GM18867 (cell line): Measurements from ENCODE around the gene VWDE.
"Not testable (repeated sequence)": the region's sequence is repeated elsewhere in the genome, so short reads cannot be mapped to it uniquely, and the experiment has no call there.

Experiments used
- ATAC-seq: cut with Tn5 transposase; IDR thresholded peaks from one replicate; pipeline ENCODE4 v1.9.1; 2021; ENCODE audit warnings: mild to moderate bottlenecking, moderate library complexity; ENCODE audit not compliant: unreplicated experiment

Gene VWDE

DNA sequence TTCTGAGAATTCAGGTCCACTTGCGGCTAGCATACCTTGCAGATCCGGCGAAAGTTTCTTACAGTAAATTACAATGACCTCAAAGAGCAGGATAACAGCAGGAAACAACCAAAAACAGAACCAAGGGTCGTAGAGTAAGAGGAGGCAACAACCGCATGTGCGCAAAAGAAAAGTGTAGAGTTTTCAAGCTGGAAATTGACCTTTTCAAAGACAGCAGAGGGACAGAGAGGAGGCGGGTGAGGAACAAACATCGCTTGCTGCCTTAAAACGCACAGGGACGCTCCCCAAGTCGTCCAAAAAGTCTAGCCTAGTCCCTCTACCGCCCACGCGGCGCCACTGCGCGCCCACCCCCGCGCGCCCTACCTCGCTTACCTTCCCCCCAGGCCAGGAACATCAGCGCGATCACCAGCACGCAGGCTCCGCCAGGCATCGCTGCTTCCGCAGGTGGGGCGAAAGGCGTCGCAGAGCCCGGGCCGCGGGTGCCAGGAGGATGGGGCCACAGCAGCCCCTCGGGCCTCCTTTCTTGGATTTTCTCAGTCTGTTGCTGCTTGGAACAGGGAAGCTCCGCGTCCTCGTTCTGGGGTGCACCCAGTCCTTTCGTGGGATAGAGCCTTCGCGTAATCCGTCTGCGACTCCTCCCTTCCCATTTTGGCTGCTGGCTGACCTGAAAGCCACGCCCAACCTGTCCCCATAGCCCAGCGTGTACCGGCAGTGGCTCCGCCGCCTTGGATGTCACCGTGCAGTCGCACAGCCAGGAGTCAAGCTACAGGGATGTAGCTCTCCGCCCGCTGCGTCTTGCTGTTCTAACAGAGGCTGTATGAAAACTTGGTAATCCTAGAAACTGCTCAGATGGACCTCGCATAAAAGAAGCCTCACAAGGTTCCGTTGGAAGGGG is at the start of gene VWDE:
Gene VWDE (minus strand): TSS at position 579 of the 895 bp plus-strand sequence. CDS start 149 bp downstream, at position 430.
- ATAC-seq: no peak

DNA sequence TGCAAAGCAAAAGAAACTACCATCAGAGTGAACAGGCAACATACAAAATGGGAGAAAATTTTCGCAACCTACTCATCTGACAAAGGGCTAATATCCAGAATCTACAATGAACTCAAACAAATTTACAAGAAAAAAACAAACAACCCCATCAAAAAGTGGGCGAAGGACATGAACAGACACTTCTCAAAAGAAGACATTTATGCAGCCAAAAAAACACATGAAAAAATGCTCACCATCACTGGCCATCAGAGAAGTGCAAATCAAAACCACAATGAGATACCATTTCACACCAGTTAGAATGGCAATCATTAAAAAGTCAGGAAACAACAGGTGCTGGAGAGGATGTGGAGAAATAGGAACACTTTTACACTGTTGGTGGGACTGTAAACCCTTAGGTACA is 49.5 kb upstream of the VWDE start:
- not testable (repeated sequence) for ATAC-seq

DNA sequence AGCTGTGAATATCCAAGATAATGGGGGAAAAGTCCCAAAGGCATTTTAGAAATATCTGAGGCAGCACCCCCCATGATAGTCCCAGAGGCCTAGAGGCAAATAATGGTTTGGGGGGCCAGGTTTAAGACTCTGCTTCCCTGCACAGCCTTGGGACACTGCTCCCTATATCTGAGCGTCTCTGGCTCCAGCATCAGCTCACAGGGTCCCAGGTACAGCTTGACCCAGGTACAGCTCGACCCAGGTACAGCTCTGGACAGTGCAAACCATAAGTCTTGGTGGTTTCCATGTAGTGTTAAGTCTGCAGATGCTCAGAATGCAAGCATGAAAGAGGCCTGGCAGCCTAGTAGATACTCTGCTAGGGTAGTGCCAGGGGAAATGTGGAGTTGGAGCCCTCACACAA is 47.0 kb upstream of the VWDE start:
- ATAC-seq: no peak

DNA sequence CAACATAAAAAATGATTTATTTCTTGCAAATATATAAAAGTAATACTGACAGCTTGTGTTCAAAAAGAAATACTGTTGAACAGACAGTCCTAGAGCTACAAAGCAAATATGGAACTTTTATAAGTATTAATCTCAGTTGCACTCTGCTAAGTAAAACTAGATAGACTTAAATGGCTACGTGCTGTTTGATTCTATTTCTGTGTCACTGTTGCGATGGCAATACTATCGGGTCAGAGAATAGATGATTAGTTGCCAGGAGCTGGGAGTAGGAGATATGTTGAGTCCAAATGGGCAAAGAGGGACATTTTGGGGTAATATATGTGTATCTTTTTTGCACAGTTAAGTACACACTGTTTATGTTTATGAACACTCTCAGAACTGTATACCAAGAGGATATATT is 41.1 kb upstream of the VWDE start:
- no peak for ATAC-seq

DNA sequence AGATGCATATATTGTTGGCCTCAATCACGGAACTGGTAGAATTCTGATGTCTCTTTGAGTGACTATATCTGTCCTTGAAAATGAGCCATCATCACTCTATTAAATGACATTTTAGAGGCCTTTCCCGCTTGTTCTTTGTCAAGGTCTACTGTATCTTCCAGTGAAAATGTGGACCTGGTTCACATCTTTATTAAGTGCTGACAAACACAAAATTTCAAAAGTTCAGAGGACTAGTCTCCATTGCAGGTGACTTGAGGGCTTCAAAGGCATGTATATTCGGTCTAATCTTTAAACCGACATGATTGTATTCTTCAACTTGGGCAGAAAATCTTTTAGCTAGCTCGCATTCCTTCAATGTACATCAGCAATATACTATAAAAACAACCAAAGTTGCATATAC is 36.6 kb upstream of the VWDE start:
- ATAC-seq: no peak

DNA sequence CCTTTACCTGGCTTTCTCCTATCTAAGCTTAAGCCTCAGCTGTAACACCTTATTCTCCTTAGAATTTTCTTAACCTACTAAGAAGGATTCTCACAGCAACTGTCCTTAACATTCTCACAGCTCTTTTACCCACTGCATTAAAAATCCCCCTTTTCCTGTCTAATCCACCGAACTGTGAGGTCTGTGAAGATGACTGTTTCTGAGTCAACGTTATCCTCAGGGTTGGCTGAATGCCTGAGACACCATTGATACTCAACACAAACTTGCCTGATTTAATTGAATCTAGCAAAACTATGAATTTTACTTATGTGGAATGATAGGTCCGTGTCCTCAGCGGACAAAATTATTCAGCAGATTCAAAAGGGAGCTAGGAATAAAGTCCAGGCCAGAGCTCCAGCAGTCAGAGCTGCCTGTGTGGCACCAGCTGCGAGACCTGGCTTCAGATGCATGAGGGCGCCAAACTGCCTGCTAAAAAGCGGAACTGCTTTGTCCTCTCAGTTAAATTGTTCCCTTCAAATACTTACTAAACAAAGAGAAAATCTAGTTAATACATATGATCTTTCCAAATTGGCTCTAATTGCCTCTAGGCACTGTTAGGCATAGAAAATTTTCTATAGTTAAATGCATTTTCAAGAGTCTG is 33.4 kb upstream of the VWDE start:
- peak; percentile 81 for ATAC-seq

DNA sequence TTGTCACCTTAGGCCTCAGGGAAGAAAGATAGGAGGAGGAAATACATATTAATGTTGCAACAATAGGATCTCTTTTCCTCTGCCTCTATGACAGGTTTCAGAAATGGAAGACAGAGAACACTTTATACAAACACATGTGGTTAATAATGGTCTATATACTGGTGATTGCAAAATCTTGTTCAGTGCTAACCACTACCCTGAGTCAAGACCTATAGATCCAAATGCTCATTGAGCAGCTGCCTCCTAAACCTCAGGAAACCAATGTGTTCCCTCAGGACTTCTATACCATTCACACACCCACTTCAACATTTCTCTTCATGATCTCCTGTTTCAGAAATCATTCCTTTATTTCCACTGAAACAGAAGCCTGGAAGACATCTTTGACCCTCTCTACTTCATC is 32.5 kb upstream of the VWDE start:
- no peak for ATAC-seq

DNA sequence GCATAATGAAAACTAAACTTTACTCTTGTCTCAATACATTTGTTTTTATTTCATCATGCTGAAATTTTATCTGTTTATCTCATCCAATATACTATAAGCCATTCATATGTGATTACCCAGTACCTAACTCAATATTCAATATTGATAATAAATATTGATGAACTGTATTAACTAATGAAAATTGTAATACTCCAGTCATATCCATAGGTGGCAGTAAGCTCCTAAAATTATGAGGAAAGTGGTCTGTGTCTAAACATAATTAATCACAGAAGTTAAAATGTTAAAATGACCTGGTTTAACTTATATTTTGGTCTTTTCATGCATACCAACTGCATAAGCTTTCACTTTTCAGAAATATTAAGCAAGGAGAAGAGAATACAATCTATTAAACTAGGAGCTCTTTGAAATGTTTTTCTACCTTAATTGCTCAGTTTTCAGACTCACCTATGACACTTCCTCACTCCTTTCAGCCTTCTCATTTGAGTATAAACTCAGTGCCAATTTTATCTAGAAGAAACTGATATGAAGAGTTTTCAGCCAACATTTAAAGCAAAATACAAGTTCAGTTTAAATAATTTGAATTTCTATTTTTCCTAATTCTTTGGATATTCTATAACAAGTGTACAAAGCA is 30.5 kb upstream of the VWDE start:
- peak; percentile 58 for ATAC-seq

DNA sequence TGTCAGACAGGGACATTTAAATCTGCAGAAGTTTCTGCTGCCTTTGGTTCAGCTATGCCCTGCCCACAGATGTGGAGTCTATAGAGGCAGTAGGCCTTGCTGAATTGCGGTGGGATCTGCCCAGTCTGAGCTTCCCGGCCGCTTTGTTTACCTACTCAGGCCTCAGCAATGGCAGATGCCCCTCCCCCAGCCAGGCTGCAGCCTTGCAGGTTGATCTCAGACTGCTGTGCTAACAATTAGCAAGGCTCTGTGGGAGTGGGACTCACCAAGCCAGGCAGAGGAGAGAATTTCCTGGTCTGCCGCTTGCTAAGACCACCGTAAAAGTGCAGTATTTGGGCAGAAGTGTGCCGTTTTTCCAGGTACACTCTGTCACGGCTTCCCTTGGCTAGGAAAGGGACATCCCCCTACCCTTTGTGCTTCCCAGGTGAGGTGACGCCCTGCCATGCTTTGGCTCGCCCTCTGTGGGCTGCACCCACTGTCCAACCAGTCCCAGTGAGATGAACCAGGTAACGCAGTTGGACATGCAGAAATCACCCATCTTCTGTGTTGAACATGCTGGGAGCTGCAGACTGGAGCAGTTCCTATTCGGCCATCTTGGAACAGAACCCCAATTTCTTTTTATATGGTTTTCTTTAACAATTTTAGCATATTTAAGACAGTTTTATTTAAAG is 28.4 kb upstream of the VWDE start:
- ATAC-seq: no peak

DNA sequence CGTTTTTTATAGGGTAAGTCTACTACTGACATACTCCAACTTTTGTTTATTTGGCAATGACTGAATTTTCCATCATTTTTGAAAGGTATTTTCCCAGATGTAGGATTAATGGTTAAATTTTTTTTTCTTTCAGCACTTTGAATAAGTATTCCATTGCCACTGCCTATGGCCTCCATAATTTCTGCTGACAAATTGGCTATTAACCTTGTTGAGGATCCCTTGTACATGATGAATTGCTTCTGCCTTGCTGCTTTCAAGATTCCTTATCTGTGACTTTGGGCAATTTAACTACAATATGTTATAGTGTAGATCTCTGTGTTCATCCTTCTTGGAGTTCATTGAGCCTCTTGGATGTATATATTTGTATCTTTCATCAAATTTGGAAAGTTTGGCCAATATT is 21.6 kb upstream of the VWDE start:
- ATAC-seq: no peak

DNA sequence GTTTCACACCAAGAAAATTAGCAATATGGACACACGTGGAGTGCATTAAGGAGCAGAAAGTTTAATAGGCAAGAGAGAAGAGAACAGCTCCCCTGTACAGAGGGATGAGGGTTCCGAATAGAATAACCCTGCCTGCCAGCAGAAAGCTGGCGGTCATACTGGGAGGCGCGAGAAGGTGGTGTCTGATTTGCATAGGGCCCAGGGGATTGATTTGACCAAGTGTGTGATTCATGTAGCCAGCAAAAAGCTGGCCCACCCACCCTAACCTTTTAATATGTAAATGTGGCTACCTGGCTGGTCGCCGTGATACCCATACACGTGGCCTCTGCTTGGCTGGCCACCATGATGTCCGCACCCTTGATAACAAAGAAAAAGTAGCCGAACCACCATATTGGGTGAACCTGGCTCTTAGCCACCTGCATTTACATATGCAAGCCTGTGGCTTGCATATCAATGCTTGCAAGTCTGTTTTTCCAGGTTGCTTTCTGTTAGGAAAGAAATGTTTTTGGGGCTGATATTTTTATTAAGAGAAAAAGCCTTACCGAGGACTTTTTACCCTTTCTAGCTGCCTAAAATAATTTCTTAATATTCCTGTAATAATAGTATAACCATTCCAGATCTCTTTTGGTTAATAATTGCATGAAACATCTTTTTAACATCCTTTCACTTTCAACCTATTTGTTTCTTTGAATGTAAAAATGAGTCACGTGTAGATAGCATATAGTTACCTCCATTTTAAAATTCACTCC is 20.5 kb upstream of the VWDE start:
- no peak for ATAC-seq

DNA sequence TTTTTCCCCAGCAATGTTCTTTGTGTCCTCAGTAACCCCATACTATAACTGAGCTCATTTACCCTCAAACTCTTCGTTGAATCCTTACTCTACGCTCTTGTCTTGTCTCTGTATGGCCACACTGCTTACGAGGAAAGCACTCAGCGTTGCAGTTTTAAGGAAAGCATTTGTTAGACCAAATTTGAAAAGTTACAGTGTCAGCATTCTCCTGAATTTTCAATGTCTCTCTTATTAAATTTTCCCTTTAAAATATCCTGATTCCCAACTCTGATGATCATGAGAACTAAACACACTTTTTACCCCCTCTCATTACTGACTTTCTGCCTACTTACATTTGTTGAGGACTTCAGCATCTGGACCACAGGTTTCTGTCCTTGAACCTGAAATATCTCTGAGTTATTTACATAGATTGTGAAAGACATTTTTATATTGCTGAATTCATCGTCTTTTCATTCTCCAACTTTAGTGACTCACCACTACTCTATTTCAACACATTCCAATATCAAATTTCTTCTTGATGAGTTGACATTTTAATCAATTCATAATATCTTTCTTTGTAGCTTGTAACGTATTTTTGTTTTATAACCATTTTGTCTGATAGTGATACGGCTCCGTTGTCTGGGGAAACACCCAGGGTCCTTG is 19.8 kb upstream of the VWDE start:
- ATAC-seq: no peak

DNA sequence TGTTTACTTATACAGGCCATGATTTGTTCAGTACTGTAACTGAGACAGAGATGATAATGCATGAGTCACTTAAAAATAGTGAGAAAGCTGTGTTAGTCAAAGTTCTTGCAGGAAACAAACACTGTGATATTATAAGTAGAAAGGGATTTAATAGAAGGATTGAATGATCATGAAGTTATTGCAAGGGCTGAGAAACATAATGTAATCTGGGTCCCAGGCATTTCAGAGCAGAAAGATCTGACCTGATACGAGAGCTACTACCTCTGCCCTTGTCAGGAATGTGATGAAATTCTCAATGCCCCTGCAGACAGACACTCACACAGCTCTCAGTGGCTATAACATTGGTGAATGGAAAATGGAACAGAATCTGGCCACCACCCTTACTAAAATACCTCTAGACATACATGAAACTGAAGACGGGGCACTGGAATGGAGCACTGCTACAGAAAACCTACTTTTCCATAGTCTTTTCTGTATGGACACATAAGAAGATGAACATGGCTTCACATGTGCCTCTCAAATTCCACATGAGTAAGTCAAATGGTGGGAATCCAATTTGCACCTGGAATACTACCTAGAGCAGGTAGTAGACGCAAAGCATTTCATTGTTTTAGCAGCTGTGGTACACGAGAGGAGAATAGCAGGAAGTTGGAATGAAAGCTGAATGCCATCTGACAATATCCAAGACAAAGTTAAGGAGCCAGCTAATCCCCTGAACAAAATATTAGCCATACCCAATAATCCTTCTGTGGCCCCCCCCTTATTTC is 19.1 kb upstream of the VWDE start:
- ATAC-seq: no peak

DNA sequence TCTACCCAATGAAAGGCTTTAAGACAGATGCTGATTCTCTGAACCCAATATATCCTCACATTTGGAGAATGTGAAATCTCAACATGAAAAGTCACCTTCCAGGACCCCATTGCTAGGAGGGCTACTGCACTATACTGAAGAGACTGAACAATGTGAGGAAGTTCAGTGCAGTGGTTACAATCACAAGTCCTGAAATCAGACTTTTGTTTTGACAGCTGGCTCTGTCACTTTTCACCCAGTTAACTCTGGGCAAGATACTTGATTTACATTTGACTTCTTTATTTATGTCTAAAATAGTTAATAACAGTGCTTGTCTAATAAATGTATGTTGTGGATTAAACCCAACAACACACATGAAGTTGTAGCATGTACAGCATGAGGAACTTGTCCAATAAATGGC is 14.8 kb upstream of the VWDE start:
- ATAC-seq: no peak

DNA sequence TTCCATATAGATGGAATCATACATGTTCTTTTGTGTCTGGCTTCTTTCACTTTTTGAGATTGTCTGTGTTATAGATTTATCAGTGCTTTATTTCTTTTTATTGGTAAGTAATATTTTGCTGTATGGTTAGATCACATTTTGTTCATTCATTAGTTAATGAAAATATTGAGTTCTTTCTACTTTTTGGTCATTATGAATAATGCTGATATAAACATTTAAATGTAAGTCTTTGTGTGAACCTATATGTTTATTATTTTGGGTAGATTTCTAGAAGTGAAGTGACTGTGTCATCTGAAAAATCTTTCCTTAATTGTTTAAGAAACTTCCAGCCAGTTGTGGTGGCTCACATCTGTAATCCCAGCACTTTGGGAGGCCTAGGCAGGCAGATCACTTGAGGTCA is 11.4 kb upstream of the VWDE start:
- no peak for ATAC-seq

DNA sequence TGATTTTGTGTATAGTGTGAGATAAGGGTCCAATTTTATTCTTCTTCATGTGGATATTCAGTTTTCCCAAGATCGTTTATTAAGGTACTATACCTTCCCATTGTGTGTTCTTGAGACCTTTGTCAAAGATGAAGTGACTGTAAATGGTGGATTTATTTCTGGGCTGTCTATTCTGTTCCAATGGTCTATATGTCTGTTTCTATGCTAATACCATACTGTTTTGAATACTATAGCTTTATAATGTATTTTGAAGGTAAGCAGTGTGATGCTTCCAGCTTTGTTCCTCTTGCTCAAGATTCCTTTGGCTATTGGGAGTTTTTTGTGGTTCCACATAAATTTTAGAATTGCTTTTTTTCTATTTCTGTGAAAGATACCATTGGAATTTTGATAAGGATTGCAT is 8.7 kb upstream of the VWDE start:
- no peak for ATAC-seq

DNA sequence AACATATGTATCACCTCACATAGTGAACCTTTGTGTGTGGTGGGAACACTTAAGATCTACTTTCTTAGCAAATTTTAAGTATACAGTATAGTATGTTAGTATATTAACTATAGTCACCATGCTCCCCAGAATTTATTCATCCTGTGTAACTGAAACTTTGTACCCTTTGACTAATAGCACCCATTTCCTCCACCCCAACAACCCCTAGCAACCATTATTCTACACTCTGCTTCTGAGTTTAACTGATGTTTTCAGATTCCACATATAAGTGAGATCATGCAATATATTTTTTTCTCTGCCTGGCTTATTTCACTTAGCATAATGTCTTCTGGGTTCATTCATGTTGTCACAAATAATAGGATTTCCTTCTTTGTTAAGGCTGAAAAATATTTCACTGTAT is 6.9 kb upstream of the VWDE start:
- ATAC-seq: no peak

DNA sequence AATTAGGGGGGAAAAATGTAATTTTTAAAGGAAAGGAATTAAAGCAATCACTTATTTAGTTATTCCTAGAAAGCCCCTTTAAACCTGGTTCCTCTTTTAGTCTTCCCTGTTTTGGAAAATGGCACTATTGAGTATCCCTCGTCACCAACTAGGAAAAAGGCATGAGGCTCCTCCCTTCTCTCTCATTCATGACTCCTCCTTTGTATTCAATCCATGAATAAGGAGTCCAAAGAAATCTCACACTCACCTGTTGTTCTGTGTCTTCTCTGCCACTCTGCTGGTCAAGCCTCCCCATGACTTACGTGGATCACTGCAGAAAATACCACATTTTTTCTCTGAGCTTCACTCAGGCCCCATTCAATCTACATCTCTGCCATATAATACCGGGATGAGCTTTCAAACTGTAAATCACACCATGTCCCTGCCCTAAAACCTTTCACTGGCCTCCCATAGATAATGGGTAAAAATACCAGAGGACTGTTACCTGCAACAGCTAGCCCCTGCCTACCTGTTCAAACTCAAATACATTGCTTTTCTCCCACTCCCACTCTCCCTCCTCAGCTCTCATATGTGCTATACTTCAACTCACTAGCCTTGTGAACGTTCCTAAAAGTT is 5.5 kb upstream of the VWDE start:
- no peak for ATAC-seq

DNA sequence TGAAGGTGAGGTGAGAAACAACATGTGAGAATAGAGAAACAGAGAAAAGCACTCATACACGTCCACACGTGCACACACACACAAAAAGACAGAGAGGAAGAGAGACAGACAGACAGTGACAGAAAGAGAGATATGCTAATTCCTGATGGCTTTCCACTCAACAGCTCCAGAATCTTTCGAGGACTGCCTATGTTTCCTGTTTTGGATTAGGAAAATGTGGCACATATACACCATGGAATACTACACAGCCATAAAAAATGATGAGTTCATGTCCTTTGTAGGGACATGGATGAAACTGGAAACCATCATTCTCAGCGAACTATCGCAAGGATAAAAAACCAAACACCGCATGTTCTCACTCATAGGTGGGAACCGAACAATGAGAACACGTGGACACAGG is 4.0 kb upstream of the VWDE start:
- not testable (repeated sequence) for ATAC-seq
